ENCODE measurements around the gene C7orf33.
"Not testable (repeated sequence)": the region's sequence is repeated elsewhere in the genome, so short reads cannot be mapped to it uniquely, and the experiment has no call there.

Gene C7orf33

GRCh38 chr7:148589640-148590039 is 926 bp upstream of the C7orf33 start:
- no peak for TF ChIP-seq CTCF (IDR thresholded peaks at IDR 0.05; ENCODE audit: low read length, missing control alignments)
- H3K4me3 ChIP-seq (replicated peaks; ENCODE audit: low read depth, low read length): no peak overlapping the region
- no peak for DNase-seq (ENCODE audit: low read depth)

GRCh38 chr7:148596354-148596753 is 5.8 kb downstream of the C7orf33 start:
- H3K4me3 ChIP-seq (replicated peaks; ENCODE audit: low read depth, low read length); DNase-seq (ENCODE audit: low read depth): not testable (repeated sequence)

GRCh38 chr7:148598351-148598750 is 7.8 kb downstream of the C7orf33 start:
- DNase-seq (ENCODE audit: low read depth): no peak
- no peak overlapping the region for H3K4me3 ChIP-seq (replicated peaks; ENCODE audit: low read depth, low read length)
- TF ChIP-seq CTCF (IDR thresholded peaks at IDR 0.05; ENCODE audit: low read length, missing control alignments): no peak

GRCh38 chr7:148605350-148605749 is 14.8 kb downstream of the C7orf33 start:
- no peak for TF ChIP-seq CTCF (IDR thresholded peaks at IDR 0.05; ENCODE audit: low read length, missing control alignments)
- H3K4me3 ChIP-seq (replicated peaks; ENCODE audit: low read depth, low read length): no peak overlapping the region
- no peak for DNase-seq (ENCODE audit: low read depth)

- no peak overlapping the region for H3K4me3 ChIP-seq (replicated peaks; ENCODE audit: low read depth, low read length)
- TF ChIP-seq CTCF (IDR thresholded peaks at IDR 0.05; ENCODE audit: low read length, missing control alignments): no peak
- DNase-seq (ENCODE audit: low read depth): no peak
These were observed 16.6 kb downstream of the C7orf33 start for GRCh38 chr7:148607151-148607661.

GRCh38 chr7:148609045-148609725 is 18.6 kb downstream of the C7orf33 start:
- H3K4me3 ChIP-seq (replicated peaks; ENCODE audit: low read depth, low read length): no peak overlapping the region
- DNase-seq (ENCODE audit: low read depth): peak; percentile 58
- no peak for TF ChIP-seq CTCF (IDR thresholded peaks at IDR 0.05; ENCODE audit: low read length, missing control alignments)

- H3K4me3 ChIP-seq (replicated peaks; ENCODE audit: low read depth, low read length): no peak overlapping the region
- no peak for TF ChIP-seq CTCF (IDR thresholded peaks at IDR 0.05; ENCODE audit: low read length, missing control alignments)
- no peak for DNase-seq (ENCODE audit: low read depth)
These were observed 21.1 kb downstream of the C7orf33 start for GRCh38 chr7:148611692-148612091.
